Choroid plexus epithelial cell (primary cell): ENCODE data around the gene TRPC4AP.

Experiments
- DNase-seq: peaks from one replicate; pipeline ENCODE4 v3.0.0-alpha.2; 2010; ENCODE audit warnings: low read depth
- H3K4me3 ChIP-seq: 2 replicates; pipeline ENCODE4 v1.5.1; 2011; ENCODE audit warnings: low read depth, mild to moderate bottlenecking, control low read depth, low read length, moderate library complexity
- CTCF ChIP-seq: conservative IDR thresholded peaks from 2 replicates; pipeline ENCODE4 v1.5.1; 2011; ENCODE audit warnings: low read depth, mild to moderate bottlenecking, control low read depth, inconsistent platforms, low read length, moderate library complexity

Gene TRPC4AP

DNA sequence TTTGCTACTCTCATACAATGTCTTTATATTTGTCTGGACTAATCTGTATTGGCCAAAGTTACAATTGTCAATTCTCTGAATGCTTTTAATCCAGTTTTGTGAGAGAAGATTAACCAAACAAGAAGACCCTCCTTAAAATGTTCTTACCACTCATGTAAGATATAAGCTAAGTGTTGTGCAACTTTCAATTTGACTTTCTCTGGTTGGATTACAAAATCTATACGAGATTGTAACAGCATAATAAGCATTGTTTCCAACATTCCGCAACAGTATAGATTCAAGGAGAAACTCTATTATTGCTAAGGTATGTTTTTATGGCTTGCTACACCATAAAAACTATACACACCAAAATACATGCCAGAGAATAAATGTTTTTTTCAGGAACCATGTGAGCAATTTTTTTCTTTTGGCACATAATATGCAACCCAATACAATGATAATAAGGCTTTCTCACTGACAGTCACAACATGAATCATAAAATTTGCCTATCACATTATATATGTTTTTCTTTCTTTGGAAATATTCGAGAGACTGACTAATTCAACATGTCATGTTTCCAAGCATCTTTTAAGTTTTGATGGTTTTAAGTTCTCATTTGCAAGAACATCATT lies 12.2 kb upstream of the TRPC4AP start:
- peak; percentile 16 for DNase-seq
- no peak overlapping the region for H3K4me3 ChIP-seq
- TF ChIP-seq CTCF: no peak

GRCh38 chr20:35101620-35102019 lies 9.0 kb upstream of the TRPC4AP start:
- TF ChIP-seq CTCF: no peak
- H3K4me3 ChIP-seq: no peak overlapping the region
- no peak for DNase-seq

- no peak for TF ChIP-seq CTCF
- peak overlapping the region; percentile 73 for H3K4me3 ChIP-seq
- DNase-seq: peak; percentile 88
Observed at GRCh38 chr20:35093267-35093884, 769 bp upstream of the TRPC4AP start.

DNA sequence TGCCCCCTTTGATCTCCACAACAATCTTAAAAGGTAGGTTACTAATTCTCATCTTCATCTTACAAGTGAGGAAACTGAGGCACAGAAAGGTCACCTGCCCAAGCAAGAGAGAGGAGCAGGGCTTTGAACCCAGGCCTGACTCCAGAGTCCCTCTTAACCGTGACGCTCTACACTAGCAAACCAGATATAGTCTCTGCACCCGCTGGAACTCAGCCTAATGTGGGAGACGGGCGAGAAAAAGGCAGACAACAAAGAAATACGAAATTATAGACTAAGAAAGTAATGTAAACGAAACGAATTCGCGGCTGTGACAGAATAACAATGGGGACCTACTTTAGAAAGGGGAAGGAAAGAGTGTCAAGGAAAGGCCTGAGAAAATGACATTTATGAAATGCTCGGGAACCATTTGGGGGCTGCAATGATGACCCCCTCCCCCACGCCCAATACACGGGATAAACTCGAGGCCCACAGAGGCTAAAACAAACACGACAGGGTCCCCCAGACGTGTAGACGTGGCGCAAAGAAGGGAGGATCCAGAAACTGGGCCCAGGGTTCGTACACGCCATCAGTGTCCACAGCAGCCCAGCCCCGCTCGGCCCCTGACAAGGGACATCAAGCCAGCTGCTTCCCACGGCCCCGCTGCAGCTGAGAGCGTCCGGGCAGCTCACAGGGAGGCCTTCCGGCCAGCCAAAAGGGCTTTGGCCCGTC lies 637 bp downstream of the TRPC4AP start:
- H3K4me3 ChIP-seq: peak overlapping the region; percentile 73
- DNase-seq: peak; percentile 36
- TF ChIP-seq CTCF: no peak

DNA sequence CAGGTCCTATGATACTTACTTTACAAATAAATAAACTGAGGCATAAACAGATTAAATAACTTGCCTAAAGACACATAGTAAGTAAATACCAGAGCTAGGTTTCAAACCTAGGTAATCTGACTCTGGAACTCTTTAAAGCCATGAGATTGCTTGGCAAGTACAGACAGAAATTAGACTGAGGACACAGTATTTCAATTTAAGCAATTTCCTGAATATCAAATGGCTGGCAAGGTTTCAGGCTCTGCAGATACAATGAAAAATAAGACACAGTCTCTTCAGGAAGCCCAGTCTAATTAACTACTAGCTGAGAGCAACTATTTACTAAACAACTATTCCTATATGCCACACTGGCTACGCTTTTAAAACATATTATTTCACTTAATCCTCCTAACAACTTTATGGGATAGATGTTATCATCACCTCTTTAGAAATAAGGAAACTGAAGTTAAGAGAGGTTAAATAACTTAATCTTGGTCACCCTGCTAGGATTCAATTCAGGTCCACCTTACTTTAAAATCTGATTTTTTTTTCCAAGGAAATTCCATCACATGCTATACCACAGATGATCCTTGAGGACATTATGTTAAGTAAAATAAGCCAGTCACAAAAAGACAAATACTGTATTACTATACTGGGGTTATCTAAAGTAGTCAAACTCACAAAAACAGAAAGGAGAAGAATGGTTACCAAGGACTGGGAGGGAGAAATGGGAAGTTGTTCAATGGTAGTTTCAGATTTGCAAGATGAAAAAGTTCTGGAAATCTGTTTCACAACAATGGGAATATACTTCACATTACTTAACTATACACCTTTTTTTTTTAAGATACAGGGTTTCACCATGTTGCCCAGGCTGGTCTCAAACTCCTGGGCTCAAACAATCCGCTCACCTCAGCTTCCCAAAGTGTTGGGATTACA lies 4.1 kb downstream of the TRPC4AP start:
- DNase-seq: peak; percentile 55
- no peak overlapping the region for H3K4me3 ChIP-seq
- no peak for TF ChIP-seq CTCF

DNA sequence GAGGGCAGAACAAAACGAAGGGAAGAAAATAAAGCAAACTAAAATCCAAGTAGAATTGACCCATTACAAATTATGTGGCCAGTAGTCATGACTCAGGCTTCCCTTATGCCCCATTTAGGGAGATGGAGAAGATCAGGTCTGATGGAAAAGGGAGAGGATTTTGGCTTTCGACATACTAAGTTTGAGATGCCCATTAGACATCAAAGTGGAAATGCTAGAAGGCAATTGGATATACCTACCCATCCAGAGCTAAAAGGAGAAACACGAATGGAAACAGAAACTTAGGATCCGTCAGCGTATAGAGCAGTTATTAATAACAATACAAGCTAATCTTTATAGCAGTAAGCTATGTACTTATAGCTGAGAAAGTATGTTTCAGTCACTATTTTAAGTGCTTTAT lies 4.8 kb downstream of the TRPC4AP start:
- H3K4me3 ChIP-seq: no peak overlapping the region
- no peak for TF ChIP-seq CTCF
- DNase-seq: peak; percentile 16
